Stimulated activated CD8-positive, alpha-beta memory T cell treated with anti-CD3 and anti-CD28 coated beads, Interleukin-15, amount 100 ng/mL, for 4 hours (primary cell): ENCODE measurements around the gene TFAP2E.
A peak's percentile ranks its signal among the peaks of the same experiment; 100 is the strongest.

ENCODE experiments used
- DNase-seq, 2 donors: peaks; one replicate each; pipeline ENCODE4 v3.0.0-alpha.2; 2020; ENCODE audit warnings: low read depth in 2 of 2

Gene TFAP2E

DNA sequence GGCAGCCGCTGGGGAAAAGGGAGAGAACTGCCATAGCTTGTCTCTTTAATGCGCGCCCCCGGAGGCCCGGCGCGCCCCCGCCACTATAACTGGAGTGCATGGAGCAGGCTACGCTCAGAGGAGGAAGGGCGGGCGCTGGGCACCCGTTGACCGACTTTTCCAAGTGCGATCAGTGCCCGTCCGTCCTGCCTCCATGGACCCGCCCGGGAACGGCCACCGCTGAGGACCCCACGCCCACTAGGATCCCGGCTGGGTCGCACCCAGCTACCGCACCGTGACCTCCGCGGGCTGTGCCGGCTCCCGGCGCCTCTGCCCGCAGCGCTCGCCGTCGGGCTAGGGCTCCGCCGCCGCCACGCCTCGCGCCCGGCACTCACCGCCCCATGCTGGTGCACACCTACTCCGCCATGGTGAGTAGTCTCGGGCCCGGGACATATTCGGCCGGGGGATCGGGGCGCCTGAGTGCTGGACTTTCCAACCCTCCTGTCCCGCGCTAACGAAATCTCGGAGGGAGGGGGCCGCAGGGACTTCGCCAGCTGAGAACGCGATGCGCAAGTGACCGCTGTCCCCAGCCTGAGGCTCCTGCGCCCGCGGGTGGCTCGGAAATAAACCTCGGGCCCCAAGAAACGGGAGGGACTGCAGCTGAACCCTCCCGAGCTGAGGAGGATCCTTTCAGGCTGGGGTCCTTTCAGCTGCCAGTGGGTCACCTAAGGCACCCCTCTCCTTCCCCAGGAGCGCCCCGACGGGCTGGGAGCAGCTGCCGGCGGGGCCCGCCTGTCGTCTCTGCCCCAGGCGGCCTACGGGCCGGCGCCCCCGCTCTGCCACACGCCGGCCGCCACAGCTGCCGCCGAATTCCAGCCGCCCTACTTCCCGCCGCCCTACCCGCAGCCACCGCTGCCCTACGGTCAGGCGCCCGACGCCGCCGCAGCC, at the start of gene TFAP2E:
Gene TFAP2E, plus strand, starts transcription at position 117 of the 927 bp plus-strand sequence. Its CDS starts 264 bp downstream, at position 381.
- DNase-seq = no peak

DNA sequence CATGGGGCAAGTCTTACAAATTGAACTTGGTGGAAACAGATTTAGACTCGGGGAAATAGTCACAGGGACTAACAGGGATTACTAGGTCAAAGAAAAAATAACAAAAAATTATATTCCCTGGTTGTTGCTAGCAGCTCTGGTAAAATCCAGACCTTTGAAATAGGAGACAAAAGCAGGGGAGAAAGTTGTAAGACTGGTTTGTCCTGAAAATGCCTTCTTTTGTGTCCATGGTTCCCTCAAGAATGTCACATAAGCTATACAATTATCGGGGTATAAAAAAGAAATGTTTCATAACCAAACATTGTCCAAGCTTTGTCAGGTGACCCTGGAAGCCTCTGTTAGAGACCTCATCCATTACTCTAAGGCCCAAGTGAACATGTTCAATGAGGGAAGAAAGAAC, 49.0 kb upstream of the TFAP2E start:
- no peak for DNase-seq

DNA sequence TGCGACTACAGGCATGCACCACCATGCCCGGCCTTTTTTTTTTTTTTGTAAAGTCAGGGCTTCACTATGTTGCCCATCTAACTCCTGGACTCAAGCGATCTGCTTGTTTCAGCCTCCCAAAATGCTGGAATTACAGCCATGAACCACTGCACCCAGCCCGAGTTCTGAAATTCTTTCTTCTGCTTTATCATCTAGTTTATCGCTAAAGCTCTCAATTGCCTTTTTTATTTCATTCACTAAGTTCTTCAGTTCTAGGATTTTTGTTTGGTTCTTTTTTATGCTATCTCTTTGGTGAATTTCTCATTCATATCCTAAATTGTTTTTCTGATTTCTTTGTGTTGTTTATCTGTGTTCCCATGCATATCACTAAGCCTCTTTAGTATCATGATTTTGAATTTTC, 42.9 kb upstream of the TFAP2E start:
- DNase-seq = no peak

DNA sequence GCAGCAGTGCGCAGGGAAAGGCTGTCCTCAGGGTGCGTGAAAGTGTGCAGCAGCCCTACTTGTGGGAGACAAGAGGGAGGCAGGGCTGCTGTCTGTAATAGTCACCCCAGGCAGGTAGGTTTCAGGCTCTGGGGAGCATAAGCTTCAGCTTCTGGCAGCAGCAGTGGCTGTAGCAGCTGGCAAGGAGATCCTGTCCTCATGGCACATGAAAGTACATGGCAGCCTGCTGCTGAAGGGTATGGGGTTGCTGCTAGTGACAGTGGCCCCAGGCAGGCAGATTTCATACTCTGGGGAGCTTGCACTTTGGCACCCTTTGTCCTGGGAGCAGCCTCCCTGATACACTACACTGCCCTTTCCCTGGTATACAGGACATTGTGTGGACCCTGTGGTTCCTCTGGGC, 42.2 kb upstream of the TFAP2E start:
- DNase-seq = no peak

DNA sequence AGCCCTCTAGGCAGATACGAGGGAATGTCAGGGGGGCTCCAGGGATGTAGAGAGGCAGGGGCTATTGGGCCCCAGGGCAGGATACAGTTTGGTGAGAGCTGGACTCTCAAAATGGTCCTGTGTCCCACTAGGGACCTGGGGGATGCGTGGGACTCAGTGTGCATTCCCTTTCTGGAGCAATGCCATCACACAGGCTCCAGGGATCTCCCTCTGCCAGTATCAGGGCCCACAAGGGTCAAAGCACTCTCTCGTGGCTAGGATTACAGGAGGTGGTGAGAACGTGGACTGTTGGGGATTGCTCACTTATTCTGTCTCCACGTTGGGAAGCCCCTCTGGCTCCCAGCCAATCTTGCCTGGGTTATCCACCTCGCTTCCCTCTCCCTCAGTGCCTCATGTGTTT, 41.7 kb upstream of the TFAP2E start:
- no peak for DNase-seq

DNA sequence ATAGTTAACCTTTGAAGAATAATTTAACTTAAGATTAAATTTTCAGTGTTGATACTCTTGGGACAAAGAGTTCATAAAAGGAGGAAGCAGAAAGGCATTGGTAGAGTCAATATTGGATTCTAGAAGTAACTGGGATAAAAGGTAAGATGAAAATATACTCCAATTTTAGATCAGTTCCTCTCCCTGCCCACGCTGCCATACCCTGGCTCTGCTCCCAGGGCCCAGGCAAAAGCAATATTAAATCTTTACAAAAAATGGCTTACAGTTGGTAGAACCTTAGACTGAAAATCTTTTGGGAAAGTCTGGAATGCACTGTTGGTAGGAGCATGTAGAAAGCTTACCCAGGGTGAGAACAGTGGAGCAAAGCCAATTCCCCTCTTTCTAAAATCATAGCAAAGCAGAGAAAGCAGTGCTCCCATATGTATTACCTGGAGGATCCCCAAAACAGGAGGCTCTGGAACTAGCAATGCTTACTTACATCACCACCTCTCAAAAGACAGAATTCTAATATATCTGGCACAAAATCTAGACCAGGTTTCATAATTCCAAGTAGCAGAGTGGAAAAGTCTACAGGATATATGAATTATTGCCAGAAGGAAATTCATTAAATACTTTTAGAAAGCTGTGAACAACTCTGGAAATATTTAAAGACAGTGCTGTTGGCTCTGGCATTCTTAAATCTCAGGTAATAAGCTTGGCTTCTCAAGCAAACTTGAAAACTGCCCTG, 40.5 kb upstream of the TFAP2E start:
- no peak for DNase-seq

DNA sequence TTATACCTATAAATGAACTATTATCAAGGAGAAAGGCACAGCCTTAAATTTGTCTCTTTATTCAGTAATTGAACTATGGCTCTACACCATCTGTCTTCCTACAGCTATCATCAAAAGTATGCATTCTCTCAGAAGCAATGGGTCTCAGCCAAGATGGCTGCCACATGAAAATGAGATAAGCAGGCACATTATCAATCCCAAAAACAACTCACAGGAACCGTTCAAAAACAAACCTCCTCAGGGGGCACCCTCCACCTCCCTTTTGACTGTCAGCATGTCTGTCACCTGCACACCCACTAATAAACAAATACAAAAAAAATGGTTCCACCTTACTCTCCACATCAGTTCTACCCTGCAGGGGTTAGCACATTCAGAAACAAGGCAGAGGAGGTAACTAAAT, 39.5 kb upstream of the TFAP2E start:
- DNase-seq = no peak

DNA sequence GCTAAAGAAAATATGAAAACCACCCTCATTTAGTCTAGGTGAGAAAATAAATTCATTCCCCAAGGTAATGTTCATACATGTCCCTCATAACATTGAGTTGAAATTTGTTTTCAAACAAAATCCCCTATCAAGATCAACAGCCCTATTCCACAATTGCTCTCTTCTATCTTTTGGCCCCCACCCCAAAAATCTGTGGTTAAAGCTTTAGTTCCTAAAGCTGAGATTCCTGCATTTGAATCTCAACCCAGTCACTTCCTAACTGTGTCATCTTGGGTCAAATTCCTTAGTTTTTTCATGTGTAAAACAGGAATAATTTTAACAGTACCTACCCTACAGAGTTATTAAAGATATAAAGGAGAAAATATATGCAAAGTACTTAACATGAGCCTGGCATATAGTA, 37.9 kb upstream of the TFAP2E start:
- DNase-seq = no peak

DNA sequence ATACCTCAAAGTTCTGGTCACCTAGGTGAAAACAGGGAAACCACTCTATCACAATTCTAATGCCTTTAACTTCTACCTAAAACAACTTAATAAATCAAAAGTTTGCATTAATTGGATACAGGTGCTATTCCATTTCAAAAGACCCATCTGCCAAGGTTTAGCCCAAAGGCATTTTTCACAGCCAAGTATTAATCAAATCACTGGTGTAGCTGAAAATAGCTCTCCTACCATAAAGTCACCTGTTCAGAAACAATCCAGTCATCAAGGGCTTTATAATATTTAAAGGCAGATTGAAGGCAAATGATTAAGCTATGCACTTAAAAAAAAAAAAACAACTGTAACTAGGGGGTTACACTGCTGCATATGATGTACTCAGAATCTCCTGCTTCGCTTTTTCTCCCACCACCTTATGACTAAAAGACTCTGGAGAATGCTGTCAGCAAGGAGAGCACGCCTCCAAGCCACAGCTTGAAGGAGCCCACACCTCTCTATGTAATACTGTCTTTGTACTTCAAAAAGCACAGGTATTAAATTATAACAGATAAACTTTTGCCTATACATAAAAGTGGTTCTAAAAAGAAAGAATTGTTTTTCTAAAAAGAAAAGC, 36.5 kb upstream of the TFAP2E start:
- DNase-seq = no peak

DNA sequence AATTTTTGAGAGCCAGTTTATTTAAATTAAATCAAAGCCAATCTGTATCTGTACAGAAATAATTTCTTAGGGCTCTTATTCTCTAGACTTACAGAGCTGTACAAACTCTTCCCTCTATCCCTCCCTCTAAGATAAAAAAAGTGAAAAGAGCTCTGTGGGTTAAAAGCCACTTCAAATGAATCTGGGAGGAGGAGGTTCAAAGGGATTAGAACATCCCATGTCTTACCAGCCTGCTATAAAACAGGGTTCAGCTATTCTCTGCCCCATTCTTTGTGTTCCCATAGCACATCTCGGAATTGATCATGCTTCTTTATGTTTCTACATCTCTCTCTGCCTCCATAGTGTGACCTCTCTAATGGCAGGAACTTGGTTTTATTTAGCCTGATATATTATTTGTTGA, 35.3 kb upstream of the TFAP2E start:
- DNase-seq = no peak

DNA sequence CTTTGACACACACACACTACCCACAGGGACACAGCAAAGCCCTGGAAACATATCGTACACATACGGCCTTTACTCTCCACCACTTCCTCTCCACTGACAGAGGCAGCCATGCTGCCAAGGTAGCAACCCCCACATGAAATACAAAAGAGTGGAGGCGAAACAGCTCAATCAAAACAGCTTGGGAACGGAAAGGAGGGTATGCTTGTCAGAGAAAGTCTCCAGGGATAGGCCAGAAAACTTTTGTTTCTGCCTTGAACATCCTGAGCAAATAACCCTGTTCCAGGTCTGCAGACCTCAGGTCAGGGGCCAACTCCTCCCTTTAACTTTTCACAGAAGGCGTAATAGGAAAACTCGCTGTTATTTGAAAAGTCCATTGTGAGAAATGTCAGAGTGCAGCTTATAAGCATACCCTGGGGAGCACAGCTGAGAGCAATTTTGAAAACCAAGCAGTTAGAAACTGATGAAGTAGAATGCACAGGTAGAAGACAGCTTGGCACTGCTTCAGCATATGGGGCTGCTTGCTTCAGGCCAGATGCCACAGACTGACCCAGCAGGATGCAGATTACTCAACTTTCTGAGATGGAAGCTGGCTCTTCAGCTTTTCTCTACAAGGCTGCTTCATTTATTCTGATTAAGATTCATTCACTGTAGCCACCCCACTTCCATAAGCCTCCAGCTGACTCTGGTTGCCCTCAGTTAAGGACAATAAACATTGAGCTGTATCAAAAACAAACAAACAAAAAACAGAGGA, 33.9 kb upstream of the TFAP2E start:
- DNase-seq = no peak

DNA sequence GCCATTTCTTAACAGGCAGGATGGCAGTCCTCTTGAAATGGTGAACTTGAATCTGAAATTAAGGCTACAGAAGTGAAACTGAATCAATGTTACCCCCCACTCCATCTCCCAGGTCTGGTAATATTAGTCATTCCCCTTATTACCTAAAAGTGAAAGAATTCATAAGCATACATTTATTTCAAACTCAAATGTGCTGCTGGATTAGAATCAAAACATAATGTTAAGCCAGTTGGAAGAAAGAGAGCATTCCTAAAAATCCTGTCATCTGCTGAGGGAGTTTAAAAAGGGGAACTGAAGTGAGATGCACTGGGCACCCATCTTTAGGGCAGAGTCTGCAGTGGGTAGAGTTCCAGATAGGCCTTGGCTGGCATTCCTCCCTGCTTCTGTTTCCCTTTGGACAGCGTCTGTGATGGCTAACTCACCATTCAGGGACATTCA, 33.3 kb upstream of the TFAP2E start:
- DNase-seq = no peak

DNA sequence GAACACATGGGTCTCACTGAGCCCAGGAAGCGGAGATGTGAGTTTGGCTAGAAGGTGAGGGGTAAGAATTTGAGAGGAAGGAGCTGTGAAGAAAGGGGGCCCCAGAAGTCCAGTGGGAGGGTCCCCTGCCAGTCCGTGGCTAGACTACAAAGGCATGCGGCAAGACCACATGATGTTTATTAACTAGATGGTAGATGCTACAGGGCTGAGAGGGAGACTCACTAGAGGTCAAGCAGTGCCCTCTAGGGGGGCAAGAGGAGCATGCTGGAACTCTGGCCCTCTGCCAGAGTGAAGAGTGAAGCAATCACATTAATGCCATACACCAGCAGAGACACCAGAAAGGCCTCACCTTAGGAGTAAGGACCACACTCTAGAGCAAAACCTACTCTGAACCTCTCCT, 28.1 kb upstream of the TFAP2E start:
- peak in 1 of 2 donors; percentile 24 for DNase-seq

DNA sequence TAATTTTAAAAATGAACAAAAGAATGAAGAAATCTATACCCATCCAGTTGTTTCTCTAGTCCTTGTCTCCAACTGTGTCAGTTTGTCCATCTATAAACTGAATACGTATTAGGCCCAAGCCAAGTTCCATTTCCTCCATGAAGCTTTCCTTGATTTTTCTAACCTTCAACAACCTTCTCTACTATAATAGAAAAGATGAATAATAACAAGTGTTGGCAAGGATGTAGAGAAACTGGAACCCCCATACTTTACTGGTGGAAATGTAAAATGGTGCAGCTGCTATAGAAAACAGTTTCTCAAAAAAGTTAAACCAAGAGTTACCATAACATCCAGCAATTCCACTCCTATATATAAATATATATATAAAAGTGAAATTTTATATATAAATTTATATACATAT, 26.5 kb upstream of the TFAP2E start:
- DNase-seq = no peak

DNA sequence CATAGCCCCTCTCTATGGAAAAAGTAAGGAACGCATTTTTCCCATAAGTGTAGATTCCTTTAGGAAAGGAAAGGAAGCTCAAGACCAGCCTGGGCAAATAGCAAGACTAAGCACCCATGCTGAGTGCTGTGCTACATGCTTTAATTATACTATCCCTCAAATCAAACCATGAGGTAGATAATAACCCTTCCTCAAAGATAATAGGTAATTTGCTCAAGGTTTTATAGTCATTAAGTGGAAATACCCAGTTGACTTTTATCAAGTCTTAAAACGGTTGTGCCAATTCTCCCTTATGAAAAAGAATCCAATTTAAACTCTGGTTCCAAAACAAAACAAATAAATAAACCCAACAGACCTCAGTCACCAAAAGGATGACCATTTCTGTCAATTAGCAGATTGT, 19.3 kb upstream of the TFAP2E start:
- no peak for DNase-seq

DNA sequence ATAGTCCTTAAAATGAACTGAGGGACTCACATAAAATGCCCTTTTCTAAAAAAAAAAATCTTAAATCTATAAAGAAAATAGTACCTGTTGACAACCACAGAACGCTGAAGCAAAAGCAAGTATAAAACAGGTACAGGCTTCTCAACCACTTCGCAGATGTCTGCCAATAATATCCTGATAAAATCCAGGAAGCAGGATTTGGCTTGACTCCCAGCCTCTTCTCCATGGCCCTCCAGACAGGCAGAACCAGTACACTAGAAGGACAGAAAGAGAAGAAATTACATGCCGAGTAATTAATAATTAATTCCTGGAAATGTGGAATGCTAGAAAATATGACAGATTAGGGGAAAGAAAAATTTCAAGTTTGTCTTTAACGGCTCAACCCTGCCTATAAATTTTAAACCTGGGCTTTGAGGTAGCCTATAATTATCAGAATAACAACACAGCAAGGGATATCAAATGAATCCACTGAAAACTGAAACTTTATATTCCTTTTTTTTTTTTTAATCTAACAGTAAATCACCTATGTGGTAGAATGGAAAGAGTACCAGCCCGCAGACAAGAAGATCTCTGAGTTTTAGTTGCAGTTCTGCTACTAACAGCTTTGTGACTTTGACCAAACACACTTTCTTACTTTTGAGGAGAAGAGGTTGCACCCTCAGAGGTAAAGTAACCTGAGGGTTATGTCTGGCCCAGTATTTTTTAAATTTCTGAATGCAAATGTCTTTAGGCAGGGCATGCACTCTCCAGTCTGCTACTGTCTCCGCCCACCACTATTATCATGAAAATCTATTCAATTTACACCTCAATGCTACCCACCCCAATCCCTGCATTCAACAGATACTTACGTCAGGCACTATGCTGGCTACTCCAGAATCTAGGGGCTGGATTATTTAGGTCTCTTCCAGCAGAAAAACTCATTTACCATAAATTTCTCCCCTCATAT, 18.6 kb upstream of the TFAP2E start:
- no peak for DNase-seq

DNA sequence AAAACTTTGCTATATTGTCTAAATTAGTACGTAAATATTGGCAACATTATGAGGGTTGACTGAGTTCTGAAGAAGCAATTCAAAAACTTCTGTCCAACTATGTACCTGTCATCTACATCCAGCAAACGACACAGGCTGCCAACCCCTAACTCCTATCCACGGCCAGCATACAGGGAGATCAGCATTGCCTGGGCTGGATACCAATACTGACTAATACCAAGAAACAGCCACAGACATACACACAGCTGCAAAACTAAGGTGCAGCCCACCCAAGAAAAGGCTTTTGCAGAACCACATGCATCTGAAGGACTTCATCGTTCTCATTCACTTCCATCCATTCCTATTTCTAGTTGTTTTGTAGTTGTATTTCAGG, 17.9 kb upstream of the TFAP2E start:
- DNase-seq = no peak

DNA sequence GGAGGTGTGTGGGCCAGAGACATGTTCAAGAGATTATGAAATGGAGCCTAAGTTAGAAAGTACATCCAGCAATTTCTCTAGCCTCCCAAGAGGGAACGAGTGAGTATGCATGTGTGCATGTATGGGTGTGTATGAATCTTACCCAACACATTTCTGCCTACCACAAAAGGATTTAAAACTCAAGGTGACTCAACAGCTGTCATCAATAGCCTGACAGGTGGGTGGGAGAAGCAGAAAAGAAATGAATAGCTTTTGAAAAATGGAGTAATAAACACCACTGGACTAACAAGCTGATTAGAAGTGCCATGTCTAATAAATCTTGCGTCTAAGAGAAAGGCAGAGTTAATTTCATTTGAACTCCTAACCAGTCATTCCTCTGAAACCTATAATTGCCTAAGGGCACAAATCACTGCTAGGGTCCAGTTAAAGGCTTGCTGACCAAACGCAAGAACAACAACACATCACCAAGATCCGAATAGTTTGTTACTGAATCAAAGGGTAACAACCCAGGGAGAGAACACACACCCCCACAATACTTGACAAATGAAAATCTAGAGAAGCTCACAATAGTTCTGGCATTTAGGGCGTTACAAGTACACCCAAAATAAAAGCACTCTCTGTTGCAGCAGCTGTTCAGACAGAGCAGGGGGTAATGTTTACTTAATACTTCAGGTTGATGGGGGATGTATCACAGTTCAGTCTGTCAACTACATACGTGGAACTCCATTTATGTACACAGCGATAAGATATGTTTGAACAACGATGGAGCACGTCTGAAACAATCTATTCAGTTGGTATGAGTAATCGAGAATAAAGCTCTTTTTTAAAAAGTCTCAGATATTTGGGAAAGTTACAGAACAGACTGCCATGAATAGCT, 17.3 kb upstream of the TFAP2E start:
- no peak for DNase-seq

DNA sequence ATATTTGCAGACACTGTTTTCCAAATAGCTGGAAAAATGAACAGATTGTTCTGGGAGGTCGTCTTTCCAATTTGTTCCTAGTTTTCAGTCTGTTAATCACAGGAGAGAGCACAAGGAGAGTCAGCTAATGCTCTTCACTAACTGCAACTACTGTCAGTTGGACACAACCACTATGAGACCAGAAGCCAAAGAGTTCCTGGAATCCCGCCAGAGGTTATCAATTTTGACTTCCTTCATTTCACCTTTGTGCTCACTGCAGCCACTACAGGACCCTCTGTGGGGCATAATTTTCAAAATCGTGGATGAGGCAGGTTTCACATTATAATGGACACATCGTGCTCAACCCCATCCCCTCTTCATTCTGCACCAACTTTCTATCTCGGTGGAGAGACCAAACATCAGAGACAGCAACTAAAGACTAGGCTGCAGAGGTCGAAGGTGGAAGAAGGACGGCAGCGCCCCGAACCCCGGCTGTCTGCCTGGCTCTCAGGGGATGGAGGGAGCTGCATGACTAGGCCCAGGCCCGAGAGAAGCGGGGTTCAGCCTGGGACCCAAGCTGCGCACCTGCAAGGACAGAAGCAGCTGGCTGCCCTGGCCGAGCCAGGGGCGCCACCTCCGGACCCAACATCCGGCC, 16.5 kb upstream of the TFAP2E start:
- DNase-seq = no peak
